Bronchial smooth muscle cell (primary cell): Measurements from ENCODE around the gene CABP1. TPM values are rescaled to one million over a fixed set of nuclear protein-coding genes. Genes with fewer than 3 reads are reported as not detected.

Source experiments
- total RNA-seq: library from RNA; depleted of rRNA; stranded (reverse); fragments of >200 nt; gene quantifications from 2 replicates; pipeline ENCODE4 v1.2.1, GENCODE V29; 2014

CABP1 gene
- total RNA-seq: 0.16 and 0.17 TPM in 2 replicates

DNA sequence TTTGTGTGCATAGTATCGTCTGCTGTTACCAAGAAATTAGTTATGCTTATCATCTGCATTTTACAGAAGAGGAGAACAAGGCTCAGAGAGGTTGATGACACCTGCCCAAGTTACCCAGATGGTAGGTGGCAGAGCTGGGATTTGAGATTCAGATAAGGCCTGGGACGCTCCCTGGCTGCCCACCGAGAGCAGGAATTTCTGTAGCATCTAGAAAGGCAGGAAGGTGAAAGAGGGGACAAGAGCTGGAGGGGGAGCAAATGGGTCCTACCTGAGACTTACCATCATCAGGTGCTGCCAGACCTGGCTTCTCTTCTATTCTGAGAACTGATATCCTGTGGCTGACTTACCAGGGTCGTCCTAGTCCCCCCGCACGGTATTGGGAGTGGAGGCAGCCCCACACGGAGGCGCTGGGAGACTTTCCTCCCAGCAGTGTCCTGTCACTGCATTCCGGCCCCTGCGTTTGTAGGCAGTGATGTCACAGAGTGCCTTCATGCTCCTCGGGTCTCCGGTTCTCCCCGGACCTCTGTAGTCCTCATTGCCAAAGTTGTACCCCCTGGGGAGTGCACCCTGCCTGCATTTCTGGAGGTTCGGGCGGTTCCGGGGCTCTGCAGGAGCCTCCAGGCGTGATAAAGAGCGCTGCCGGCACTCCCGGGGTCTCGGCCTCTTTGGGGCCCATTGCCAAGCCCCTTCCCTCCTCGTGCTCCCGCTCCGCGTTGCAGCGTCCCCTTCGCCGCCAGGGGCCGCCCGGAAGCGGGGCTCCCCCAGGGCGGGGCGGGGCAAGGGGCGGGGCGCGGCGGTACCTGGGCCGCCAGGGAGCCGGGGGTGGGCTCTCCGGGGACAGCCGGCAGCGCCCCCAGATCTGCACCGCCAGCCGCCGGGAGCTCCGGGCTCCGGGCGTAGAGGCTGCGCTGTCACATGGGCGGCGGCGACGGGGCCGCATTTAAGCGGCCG is at the start of gene CABP1:
CABP1 (plus strand) TSS at position 856 of the 951 bp plus-strand sequence; CDS start at position 916, 60 bp downstream.

DNA sequence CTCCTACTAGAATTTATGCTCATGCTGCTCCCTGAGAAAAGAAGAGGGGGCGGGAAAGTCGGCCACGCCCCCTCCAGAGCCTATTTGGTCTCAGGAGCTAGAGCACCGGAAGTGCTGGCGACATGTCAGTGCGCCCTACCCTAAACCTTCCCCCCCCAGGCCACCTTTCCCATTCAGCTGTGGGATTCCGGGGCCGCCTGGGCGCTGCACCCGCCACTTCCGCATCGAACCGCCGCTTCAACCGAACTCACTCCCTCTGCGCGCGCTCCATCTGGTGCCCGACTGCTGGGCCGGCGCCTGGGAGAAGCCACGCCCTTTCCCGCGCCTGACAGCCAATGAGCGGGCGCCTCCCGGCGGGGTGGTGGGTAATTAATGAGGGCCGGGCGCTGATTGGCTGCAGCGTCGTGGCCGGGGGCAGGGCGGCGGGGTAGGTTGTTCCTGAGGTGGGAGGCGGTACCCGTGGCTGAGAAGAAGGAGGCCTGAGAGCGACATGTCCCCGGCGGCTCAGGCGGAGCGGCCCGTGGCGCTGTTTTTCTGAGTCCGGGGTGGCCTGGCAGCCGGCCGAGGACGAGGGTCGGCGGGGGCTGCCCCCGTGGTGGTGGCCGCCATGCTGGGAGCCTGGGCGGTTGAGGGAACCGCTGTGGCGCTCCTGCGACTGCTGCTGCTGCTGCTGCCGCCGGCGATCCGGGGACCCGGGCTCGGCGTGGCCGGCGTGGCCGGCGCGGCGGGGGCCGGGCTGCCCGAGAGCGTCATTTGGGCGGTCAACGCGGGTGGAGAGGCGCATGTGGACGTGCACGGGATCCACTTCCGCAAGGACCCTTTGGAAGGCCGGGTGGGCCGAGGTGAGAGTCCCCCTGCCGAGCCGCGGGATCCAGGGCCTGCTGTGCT is 46.5 kb downstream of the CABP1 start, which contains the start of gene MLEC:
MLEC (plus strand) TSS at position 460 of the 888 bp plus-strand sequence; CDS start at position 608, 148 bp downstream.

DNA sequence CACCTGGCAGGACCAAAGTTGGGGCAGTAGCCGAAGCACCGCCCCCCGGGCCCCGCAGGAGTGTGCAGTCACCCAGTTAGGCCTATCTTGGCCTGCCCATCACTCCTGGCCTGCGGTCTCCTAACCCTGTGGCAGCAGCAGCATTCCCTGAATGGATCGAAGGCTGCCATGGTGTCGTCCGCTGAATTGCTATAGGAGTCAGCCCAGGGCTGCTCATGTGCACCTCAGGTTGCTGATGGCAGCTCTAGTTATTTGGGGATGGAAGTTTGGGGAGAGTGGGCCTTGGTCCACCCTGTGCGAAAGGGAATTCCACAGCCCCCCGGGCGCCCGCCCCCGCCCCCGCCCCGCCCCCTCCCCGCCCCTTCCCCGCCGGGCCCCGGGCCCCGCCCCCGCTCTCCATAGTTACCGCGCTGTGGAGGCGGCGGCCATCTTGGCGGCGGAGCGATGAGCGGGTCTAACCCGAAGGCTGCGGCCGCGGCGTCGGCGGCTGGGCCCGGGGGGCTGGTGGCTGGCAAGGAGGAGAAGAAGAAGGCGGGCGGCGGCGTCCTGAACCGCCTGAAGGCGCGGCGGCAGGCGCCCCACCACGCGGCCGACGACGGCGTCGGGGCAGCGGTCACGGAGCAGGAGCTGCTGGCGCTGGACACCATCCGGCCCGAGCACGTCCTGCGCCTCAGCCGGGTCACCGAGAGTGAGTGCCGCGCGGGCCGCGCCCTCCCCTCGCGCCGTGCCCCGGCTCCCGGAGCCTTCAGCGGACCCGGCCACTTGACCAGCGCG is 69.8 kb downstream of the CABP1 start, which contains the start of gene UNC119B:
UNC119B (plus strand) TSS at position 428 of the 774 bp plus-strand sequence; CDS start at position 445, 17 bp downstream.

Other genes with a start within 250 kb of the CABP1 start
- gene COX6A1, start 202.5 kb upstream of the CABP1 start, total RNA-seq: 754 and 795 TPM in 2 replicates
- 21.0 and 32.2 TPM in 2 replicates for gene TRIAP1, start 194.2 kb upstream of the CABP1 start, total RNA-seq
- 12.2 and 13.6 TPM in 2 replicates for gene GATC, start 194.2 kb upstream of the CABP1 start, total RNA-seq
- 185 and 240 TPM in 2 replicates for gene SRSF9, start 170.9 kb upstream of the CABP1 start, total RNA-seq
- 252 and 406 TPM in 2 replicates for gene DYNLL1, start 144.5 kb upstream of the CABP1 start, total RNA-seq
- gene COQ5, start 111.5 kb upstream of the CABP1 start, total RNA-seq: 30.6 and 47.5 TPM in 2 replicates
- 99.9 and 120 TPM in 2 replicates for gene RNF10, start 106.3 kb upstream of the CABP1 start, total RNA-seq
- gene POP5, start 59.2 kb upstream of the CABP1 start, total RNA-seq: 43.2 and 61.9 TPM in 2 replicates
- gene MLEC, start 46.5 kb downstream of the CABP1 start, total RNA-seq: 107 and 122 TPM in 2 replicates
- 24.3 and 26.6 TPM in 2 replicates for gene UNC119B, start 69.8 kb downstream of the CABP1 start, total RNA-seq
- gene ACADS, start 85.2 kb downstream of the CABP1 start, total RNA-seq: 13.3 and 14.3 TPM in 2 replicates